GM23248 (cell line): ENCODE results near the gene ANKRD29. TPM values are rescaled to one million over a fixed set of nuclear protein-coding genes. Genes with fewer than 3 reads are reported as not detected.

Experiments
- DNase-seq: peaks from one replicate; pipeline ENCODE4 v3.0.0-alpha.2; 2015
- H2AFZ ChIP-seq: fragments of 200-600 bp; sonication (generic); 2 replicates; pipeline ENCODE4 v1.6.1; 2016; ENCODE audit warnings: antibody characterized with exemption
- H3F3A ChIP-seq: fragments of 200-600 bp; sonication (generic); 2 replicates; pipeline ENCODE4 v1.6.1; 2016; ENCODE audit warnings: mild to moderate bottlenecking, antibody characterized with exemption, mixed run types; ENCODE audit not compliant: insufficient read depth
- H3K27ac ChIP-seq: fragments of 200-600 bp; sonication (generic); 2 replicates; pipeline ENCODE4 v1.5.1; 2016; ENCODE audit warnings: mild to moderate bottlenecking
- H3K27me3 ChIP-seq: fragments of 200-600 bp; sonication (generic); replicated peaks from 2 replicates; pipeline ENCODE4 v1.6.1; 2016; ENCODE audit warnings: mild to moderate bottlenecking; ENCODE audit not compliant: insufficient read depth
- H3K36me3 ChIP-seq: fragments of 200-600 bp; sonication (generic); 2 replicates; pipeline ENCODE4 v1.6.1; 2016; ENCODE audit warnings: low read depth, mild to moderate bottlenecking
- H3K4me1 ChIP-seq: fragments of 200-600 bp; sonication (generic); 2 replicates; pipeline ENCODE4 v1.6.1; 2016; ENCODE audit warnings: mild to moderate bottlenecking; ENCODE audit not compliant: insufficient read depth
- H3K4me2 ChIP-seq: fragments of 200-600 bp; sonication (generic); one replicate; pipeline ENCODE4 v1.6.1; 2016; ENCODE audit warnings: mild to moderate bottlenecking; ENCODE audit not compliant: unreplicated experiment
- H3K4me3 ChIP-seq: fragments of 200-600 bp; sonication (generic); 2 replicates; pipeline ENCODE4 v1.5.1; 2016; ENCODE audit warnings: mild to moderate bottlenecking
- H3K79me2 ChIP-seq: fragments of 200-600 bp; sonication (generic); 2 replicates; pipeline ENCODE4 v1.6.1; 2016; ENCODE audit warnings: mild to moderate bottlenecking; ENCODE audit not compliant: insufficient read depth
- H3K9ac ChIP-seq: fragments of 200-600 bp; sonication (generic); 2 replicates; pipeline ENCODE4 v1.6.1; 2016; ENCODE audit warnings: mild to moderate bottlenecking
- H3K9me2 ChIP-seq: fragments of 200-600 bp; sonication (generic); 2 replicates; pipeline ENCODE4 v1.6.1; 2016; ENCODE audit warnings: mixed run types, mild to moderate bottlenecking, moderate library complexity; ENCODE audit not compliant: insufficient read depth
- H3K9me3 ChIP-seq: fragments of 200-600 bp; sonication (generic); one replicate; pipeline ENCODE4 v1.6.1; 2017; ENCODE audit warnings: low read depth
- H4K20me1 ChIP-seq: fragments of 200-600 bp; sonication (generic); 2 replicates; pipeline ENCODE4 v1.6.0; 2016; ENCODE audit not compliant: insufficient read depth
- EZH2 ChIP-seq: fragments of 200-600 bp; sonication (generic); IDR thresholded peaks from 2 replicates; pipeline ENCODE4 v1.6.1; 2018; ENCODE audit warnings: antibody characterized with exemption, mild to moderate bottlenecking; ENCODE audit not compliant: insufficient read depth, poor library complexity, severe bottlenecking
- EZH2phosphoT487 ChIP-seq: fragments of 200-600 bp; sonication (generic); IDR thresholded peaks from 2 replicates; pipeline ENCODE4 v1.6.1; 2018; ENCODE audit warnings: antibody characterized with exemption, moderate library complexity, mild to moderate bottlenecking, low read depth; ENCODE audit not compliant: insufficient read depth
- WGBS, 2 experiments: methylation state at CpG; one replicate each; pipeline ENCODE4 v1.1.6; 2015 to 2017; ENCODE audit warnings: low lambda C conversion rate in 2 of 2, low coverage in 1 of 2; ENCODE audit errors: missing lambda C conversion rate in 2 of 2; 5-methylcytosine and 5-hydroxymethylcytosine counted together
- in situ Hi-C: fragments of 300-500 bp; cut with MboI; formaldehyde crosslinking; loops from 2 replicates; pipeline ENCODE4 v1.15.0; 2020
- polyA plus RNA-seq: library from polyadenylated mRNA; unstranded; fragments of >200 nt; fragmentation: Nextera tagmentation; extraction: Ambion mirVana; gene quantifications from 2 replicates; pipeline ENCODE4 v1.2.1, GENCODE V29; 2016
- total RNA-seq: library from RNA; depleted of rRNA; stranded (reverse); fragments of >200 nt; shearing (Covaris generic); gene quantifications from 2 replicates; pipeline ENCODE4 v1.2.3, GENCODE V29; 2014

The ANKRD29 gene
- total and polyA plus RNA-seq, 2 experiments from 2014 or later = 8.0 to 9.2 TPM

- Histone ChIP-seq H3K27ac (no peak overlapping the region), H3K4me1 (peaks cover 15% of the 10 kb centered on the region), H3K27me3 (no peaks in the 10 kb centered on the region), H3K79me2 (no peaks in the 10 kb centered on the region), H3K9ac (no peak overlapping the region), H3K9me3 (no peaks in the 10 kb centered on the region), H3K36me3 (no peaks in the 10 kb centered on the region), H4K20me1 (no peaks in the 10 kb centered on the region), H2AFZ (no peak overlapping the region), H3K4me2 (no peak overlapping the region), H3F3A (peaks cover 24% of the 10 kb centered on the region), H3K4me3 (no peak overlapping the region), H3K9me2 (no peaks in the 10 kb centered on the region)
- in situ Hi-C loops = no loop called here
- TF ChIP-seq EZH2 (no peak), EZH2phosphoT487 (no peak)
- no peak for DNase-seq
- WGBS, 2 experiments = 74 to 81% methylated on average over 3 of the region's 3 CpGs
Observed at GRCh38 chr18:23648456-23648855, 14.3 kb downstream of the ANKRD29 start.

GRCh38 chr18:23646282-23646681 lies 16.4 kb downstream of the ANKRD29 start:
- no peak overlapping the region for H3K4me2 ChIP-seq
- no peaks in the 10 kb centered on the region for H3K36me3 ChIP-seq
- H3K9me2 ChIP-seq = no peaks in the 10 kb centered on the region
- no peaks in the 10 kb centered on the region for H4K20me1 ChIP-seq
- peaks cover 8% of the 10 kb centered on the region for H3K4me1 ChIP-seq
- no peak overlapping the region for H2AFZ ChIP-seq
- H3K27me3 ChIP-seq = no peaks in the 10 kb centered on the region
- H3K9me3 ChIP-seq = no peaks in the 10 kb centered on the region
- peaks cover 8% of the 10 kb centered on the region; the same call in 1 of the 2 replicates for H3F3A ChIP-seq
- H3K4me3 ChIP-seq = no peak overlapping the region
- TF ChIP-seq EZH2 (no peak), EZH2phosphoT487 (no peak)
- H3K79me2 ChIP-seq = no peaks in the 10 kb centered on the region
- 79% methylated on average over 2 of the region's 2 CpGs for WGBS, 2 experiments
- no peak overlapping the region for H3K9ac ChIP-seq
- H3K27ac ChIP-seq = no peak overlapping the region
- in situ Hi-C loops = no loop called here
- no peak for DNase-seq

DNA sequence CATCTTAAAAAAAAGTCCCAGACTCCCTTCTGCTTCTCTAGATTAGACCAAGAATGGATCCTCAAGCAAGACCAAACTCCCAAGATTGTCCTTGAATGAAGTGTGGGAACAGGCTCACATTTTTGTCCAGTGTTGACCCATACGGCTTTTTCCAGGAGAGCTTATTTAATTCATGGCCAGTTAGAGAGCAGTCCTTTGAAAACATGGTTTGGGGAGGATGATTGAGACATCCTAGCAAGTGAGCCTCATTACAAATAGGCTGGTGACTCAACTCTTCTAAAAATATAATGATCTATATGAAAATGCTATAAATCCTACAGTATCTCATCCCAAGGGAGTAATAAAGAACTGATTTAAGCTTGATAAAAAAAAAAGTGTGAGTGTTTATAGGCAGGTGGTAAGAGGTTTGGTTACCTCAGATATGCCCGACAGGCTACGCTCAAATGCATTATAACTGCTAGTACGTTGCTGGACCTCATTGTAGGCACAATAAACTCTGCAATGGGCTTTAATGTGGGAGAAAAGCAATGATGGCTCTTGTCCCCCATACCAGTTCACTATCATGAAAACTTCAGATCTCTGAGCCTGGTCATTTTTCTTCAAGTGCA lies 17.0 kb downstream of the ANKRD29 start:
- H3K27me3 ChIP-seq = no peaks in the 10 kb centered on the region
- no peak overlapping the region for H3K27ac ChIP-seq
- H3K4me2 ChIP-seq = no peak overlapping the region
- no peaks in the 10 kb centered on the region for H3K9me3 ChIP-seq
- peaks cover 2% of the 10 kb centered on the region for H3K4me1 ChIP-seq
- 92 to 94% methylated on average over 4 of the region's 4 CpGs for WGBS, 2 experiments
- H3K9me2 ChIP-seq = no peaks in the 10 kb centered on the region
- DNase-seq = no peak
- TF ChIP-seq EZH2 (no peak), EZH2phosphoT487 (no peak)
- no peak overlapping the region for H3K4me3 ChIP-seq
- peaks cover 3% of the 10 kb centered on the region; the same call in 1 of the 2 replicates for H3F3A ChIP-seq
- H2AFZ ChIP-seq = no peak overlapping the region
- in situ Hi-C loops = no loop called here
- no peaks in the 10 kb centered on the region for H3K36me3 ChIP-seq
- H3K79me2 ChIP-seq = no peaks in the 10 kb centered on the region
- H3K9ac ChIP-seq = no peak overlapping the region
- H4K20me1 ChIP-seq = no peaks in the 10 kb centered on the region

DNA sequence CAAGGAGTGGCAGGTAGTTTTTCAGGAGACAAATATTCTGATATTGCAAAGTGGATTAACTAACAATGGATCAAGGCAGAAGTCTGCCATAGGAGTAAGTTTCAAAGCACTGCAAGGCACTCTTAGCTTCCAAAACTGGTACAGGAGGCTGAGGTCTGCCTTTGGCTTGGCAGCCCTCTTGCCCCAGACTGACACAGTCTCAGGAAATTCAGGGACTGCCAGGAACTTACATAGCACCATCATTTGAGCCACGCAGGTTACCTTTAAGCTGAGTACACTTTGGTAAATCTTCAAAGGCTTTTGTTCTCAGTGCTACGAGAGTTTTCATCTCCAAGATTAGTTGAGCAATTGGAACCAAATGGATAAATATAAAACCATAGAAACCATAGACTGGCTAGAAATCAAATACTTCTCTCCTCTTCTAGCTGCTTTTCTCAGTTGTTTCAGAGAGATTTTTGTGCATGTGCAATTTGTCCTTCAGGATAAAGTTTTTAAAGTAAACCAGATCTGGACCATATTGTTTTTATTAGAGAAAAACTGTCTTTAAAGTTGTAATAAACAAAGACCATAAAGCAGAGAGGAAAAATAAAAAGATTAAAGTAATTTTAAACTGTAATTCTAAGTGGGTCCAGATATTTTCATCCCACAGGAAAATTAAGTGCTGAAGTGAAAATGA lies 18.8 kb downstream of the ANKRD29 start:
- Histone ChIP-seq H3K36me3 (no peaks in the 10 kb centered on the region), H3K9me2 (no peaks in the 10 kb centered on the region), H3F3A (no peaks in the 10 kb centered on the region), H3K27me3 (no peaks in the 10 kb centered on the region), H3K9ac (no peak overlapping the region), H3K4me1 (no peaks in the 10 kb centered on the region), H3K9me3 (no peaks in the 10 kb centered on the region), H3K4me2 (no peak overlapping the region), H3K4me3 (no peak overlapping the region), H2AFZ (no peak overlapping the region), H3K27ac (no peak overlapping the region), H4K20me1 (no peaks in the 10 kb centered on the region), H3K79me2 (no peaks in the 10 kb centered on the region)
- in situ Hi-C loops = no loop called here
- no peak for TF ChIP-seq EZH2phosphoT487
- TF ChIP-seq EZH2 = no peak
- DNase-seq = no peak
- WGBS, 2 experiments = 68 to 74% methylated on average over 2 of the region's 2 CpGs
